SK-N-MC (cell line): ENCODE data around the gene ZBTB7C.

Experiments used
- EZH2 ChIP-seq: fragments of 200-600 bp; sonication (generic); IDR thresholded peaks from one replicate; pipeline ENCODE4 v1.6.1; 2017; ENCODE audit warnings: antibody characterized with exemption
- POLR2AphosphoS5 ChIP-seq: IDR thresholded peaks from 2 replicates; pipeline ENCODE4 v1.6.1; 2012; ENCODE audit warnings: mild to moderate bottlenecking, low read depth, low read length, borderline replicate concordance

DNA sequence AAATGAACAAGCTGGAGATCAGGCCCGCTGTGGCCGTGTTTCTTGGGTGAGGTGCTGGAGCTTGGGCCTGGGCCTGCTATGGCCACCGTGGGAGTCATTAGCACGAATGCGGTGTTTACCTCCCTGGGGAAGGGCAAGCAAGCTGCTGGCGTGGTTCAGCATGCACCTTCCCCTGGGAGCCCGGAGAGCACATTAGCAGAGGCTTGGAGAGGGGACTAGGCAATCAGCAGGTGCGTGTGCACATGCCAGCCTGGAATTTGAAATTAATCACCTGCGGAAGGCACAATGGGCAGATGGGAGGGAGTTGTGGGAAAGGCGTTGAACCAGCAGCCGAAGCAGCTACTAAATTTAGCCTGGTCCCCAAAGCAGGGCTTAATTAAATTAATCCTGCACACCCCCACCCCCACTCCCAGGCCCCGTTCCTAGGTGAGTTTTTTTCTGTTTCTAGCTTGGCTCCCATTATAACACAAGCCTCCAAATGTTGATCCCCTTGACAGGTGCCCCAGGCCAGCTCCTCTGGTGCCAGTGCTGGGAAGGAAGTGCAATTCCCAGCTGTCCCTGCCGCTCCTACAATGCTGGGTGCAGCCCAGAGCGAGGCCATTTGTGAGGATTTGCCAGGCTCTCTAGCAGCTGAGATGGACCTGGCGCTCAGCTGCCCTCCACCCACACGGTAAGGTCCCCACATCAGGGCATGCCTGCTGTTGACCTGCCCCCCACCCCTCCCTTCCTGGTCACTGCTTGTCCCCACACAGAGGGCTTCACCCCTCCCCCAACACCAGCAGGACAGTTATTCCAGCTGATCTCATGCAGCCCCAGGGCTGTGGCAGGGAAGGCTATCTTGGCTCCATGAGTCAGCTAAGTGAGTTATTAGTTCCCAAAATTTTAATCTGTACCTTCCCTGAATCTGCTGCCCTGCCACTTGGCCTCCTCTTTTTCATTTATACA lies 115.0 kb downstream of the ZBTB7C start:
- no peak for TF ChIP-seq EZH2
- no peak for TF ChIP-seq POLR2AphosphoS5
